UCSD-AML1 (cell line): Measurements from ENCODE around the gene HEXIM2.
"Not testable (repeated sequence)": the region's sequence is repeated elsewhere in the genome, so short reads cannot be mapped to it uniquely, and the experiment has no call there.

Experiments
- DNase-seq: peaks from one replicate; lab custom pipeline; 2025; ENCODE audit not compliant: unreplicated experiment; lab: John Stamatoyannopoulos, UW

HEXIM2 gene

DNA sequence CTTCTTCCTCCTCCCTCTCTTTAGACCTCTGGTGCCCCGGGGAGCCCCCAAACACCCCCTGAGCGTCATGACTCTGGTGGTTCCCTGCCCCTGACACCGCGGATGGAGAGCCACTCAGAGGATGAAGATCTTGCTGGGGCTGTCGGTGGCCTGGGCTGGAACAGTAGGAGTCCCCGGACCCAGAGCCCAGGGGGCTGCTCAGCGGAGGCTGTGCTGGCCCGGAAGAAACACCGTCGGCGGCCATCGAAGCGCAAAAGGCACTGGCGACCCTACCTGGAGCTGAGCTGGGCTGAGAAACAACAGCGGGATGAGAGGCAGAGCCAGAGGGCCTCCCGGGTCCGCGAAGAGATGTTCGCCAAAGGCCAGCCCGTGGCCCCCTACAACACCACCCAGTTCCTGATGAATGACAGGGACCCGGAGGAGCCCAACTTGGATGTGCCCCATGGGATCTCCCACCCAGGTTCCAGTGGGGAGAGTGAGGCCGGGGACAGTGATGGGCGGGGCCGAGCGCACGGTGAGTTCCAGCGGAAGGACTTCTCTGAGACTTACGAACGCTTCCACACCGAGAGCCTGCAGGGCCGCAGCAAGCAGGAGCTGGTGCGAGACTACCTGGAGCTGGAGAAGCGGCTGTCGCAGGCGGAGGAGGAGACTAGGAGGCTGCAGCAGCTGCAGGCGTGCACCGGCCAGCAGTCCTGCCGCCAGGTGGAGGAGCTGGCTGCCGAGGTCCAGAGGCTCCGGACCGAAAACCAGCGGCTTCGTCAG lies 7.5 kb downstream of the HEXIM2 start:
- DNase-seq = no peak

DNA sequence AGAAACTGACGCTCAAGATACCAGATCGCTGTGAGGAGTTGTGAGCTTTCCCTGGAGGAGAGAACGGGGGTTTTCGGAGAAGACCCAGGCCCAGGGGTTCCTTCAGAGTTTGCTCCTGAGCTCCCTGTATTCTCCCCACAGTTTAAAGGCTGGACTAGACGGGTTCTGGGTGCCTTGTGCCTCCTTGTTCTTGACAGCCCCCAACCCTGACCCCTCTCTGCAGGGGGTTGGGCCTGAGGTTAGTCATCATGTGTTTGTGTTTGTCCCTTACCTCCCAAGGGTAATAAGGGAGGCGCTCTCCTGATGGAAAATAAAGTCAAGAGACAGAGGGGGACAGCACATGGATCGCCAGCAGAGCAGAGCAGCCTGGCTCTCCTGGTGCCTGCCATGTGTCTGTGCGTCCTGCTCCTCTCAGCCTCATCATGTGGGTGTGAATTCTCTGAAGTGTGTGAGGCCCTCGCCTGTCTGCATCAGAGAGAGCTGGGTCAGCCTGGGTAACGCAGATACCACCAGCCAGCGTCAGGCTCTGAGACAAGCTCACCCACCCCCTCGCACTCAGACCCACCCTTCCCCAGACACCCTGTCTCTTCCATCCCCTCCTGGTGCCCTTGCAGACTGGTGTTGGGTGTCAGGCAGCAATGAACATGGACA lies 8.7 kb downstream of the HEXIM2 start:
- no peak for DNase-seq

DNA sequence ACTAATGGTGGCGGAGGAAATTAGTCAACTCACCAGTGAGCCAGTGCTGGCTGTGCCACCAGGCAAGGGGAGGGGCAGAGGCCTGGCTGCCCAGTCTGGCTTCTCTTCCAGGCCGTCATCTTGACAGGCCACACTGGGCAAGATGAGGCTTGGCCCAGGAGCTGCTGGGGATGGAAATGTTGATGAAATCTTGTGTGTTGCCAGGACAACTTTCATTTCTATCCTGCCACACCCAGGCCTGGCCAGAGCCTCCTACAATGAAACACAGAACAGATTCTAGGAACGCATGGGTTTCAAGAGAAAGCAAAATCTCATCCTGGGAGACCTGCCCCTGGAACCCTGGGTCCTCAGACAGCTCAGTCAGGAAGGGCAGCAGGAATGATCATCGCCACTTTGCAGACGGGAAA lies 9.3 kb downstream of the HEXIM2 start:
- peak; percentile 57 for DNase-seq

DNA sequence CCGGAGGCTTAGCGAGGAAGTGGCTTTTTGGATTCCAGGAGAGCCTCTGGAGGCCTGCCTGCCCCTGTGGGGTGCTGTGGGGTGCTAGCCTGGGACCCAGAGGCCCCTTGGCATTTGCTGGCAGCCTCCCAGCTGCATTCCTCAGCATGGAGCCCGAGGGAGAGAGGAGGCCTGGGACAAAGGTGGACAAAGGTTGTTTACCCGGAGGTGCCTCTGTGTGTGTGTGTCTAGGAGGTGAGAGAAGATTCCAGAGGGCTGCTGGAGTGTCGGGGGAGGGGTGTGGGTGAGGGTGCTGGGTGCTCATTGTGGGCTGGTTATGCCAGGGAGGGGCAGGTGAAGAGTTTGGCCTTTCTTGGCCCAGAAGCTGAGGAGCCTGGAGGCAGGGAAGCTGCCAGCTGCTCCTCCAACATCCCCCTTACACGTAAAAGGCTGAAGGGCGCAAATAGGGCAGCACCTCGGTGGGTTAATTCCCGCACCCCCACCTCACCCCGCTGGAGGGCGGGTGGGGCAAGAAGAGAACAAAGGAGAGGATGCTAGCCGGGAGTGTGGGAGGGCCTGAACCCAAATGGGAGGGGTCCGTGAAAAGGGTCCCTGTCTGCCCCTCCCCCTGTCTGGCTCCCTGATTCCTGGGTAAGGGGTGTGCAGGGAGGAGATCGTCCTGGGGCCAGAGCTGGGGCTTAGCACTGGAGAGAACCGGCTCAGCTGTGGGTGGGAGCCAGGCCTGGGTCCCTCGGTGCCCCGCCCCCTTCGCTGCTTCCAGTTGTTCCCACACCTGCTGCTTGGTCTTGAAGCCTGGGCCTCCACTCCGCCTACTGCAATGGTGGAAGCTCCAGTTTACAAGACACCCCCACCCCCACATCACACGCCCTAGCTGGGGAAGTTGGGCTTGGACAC lies 9.9 kb downstream of the HEXIM2 start:
- peak; percentile 57 for DNase-seq

DNA sequence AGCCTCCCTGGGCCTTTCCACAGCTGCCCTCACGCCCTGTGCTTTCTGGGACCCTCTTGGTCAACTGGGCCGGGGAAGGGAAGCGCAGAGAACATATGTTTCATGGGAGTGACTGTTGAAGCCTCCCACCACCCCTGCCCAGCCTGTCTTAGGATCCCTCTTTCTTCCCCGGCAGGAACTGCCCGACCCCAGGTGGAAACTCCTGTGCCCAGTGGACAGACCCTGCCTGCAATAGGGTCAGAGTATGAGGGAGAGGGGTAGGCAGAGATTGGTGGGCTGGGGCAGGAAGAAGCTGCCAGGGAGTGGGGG lies 10.5 kb downstream of the HEXIM2 start:
- DNase-seq = no peak

DNA sequence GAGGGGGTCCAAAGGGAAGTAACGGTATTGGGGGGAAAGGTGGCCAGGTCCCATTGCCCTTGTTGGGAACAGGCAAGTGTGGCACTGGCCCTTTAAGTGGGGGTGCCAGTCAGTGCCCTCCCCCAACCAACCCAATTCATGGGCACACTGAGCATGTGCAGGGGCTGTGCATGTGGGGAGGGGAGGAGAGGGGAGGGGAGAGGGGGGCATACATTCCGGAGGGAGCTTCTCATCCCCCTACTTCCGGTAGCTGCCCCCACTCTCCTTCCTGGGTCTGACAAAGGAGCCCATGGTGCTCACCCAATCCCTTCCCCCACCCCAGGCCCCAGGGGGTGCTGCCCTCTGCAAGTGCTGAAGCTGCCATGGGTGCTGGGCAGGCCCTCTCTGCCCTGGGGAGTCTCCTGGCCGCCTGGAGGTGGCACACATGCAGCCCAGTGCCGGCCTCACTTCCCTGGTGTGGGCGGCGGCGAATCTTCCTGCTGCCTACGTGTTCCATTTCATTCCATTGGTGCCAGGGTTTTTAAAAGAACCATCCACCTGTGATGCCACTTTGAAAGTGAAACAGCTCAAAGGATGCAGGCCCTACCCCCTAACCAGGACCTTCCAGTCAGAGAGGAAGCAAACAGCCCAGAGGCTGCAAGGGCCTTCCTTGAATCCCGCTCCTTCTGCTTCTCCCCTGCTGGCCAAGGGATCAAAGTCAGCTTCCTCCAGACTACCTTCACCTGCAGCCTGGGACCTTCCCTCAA lies 11.0 kb downstream of the HEXIM2 start:
- peak; percentile 83 for DNase-seq

DNA sequence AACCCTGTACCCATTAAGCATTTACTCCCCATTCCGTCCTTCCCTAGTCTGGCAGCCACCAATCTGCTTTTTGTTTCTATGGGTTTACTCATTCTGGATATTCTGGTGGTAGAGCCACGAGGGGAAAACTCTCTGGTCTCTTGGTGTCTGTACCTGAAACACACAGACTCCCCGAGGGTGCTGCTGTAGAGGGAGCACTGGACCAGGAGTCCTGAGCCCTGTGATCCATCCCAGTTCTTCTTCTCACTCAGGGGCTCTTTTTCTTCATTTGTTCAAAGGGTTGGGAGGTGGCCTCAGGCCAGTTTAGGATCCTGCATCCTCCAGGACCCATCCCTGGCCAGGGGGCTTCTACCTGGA lies 14.1 kb downstream of the HEXIM2 start:
- no peak for DNase-seq

DNA sequence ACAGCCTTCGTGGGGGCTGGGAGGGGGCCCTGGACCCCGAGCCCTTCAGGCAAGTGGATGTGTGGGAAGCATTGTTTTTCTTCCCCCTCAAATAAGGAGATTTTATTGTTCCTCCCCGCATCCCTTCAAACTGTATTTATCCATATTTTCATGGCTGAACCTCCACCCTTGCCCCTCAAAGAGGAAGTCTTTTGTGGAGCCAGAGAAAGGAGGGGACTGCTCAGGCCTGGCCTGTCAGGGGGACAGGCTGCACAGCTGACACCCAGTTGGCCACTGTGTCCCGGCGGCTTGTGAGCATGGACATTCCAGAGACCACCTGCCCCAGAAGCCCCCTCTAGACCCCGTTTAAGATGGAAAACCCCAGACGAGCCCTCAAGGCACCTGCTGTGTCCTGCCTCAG lies 15.9 kb downstream of the HEXIM2 start:
- DNase-seq = no peak

DNA sequence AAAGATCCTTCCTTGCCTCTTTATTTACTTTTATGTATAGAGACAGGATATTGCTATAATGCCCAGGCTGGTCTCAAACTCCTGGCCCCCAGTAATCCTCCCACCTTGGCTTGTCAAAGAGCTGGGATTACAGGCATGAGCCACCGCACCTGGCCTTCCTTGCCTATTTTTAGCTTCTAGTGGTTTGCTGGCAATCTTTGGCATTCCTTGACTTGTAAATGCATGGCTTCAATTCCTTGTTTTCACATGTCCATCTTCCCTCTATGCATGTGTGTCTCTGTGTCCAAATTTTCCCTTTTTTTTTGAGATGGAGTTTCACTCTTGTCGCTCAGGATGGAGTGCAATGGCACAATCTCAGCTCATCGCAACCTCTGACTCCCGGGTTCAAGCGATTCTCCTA lies 22.5 kb downstream of the HEXIM2 start:
- no peak for DNase-seq

DNA sequence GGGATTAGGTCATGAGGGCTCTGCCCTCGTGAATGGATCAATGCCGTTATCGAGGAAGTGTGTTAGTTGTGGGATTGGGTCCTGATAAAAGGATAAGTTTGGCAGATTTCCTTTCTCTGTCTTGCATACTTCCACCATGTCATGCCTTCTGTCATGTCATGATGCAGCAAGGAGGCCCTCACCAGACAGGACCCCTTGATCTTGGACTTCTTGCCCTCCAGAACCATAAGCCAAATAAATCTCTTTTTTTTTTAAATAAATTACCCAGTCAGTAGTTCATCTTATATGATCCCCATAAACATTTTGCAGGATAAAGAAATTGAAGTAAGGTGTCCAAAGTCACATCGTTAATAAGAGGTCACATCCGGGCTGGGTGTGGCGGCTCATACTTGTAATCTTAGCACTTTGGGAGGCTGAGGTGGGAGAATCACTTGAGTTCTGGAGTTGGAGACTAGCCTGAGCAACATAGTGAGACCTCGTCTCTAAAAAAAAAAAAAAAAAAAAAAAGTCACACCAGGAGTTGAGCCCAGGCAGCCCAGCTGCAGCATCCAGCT lies 25.2 kb downstream of the HEXIM2 start:
- no peak for DNase-seq

DNA sequence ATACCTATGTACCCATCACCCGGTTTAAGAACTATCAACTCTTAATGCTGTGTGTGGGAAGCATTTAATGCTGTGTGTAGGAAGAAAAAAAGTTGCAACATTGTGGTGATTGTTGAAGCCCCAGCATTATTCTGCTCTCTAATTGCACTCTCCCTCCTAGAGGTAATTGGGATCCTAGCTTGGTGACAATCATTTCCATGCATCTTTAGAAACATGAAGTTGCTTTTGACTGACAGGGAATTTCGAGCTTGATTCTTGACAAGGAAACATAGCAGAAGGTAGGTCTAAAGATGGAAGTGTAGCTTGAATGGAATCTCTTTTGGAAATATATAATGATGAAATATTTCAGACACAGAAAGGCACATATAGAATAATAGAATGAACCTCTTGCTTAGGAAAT lies 27.3 kb downstream of the HEXIM2 start:
- no peak for DNase-seq

DNA sequence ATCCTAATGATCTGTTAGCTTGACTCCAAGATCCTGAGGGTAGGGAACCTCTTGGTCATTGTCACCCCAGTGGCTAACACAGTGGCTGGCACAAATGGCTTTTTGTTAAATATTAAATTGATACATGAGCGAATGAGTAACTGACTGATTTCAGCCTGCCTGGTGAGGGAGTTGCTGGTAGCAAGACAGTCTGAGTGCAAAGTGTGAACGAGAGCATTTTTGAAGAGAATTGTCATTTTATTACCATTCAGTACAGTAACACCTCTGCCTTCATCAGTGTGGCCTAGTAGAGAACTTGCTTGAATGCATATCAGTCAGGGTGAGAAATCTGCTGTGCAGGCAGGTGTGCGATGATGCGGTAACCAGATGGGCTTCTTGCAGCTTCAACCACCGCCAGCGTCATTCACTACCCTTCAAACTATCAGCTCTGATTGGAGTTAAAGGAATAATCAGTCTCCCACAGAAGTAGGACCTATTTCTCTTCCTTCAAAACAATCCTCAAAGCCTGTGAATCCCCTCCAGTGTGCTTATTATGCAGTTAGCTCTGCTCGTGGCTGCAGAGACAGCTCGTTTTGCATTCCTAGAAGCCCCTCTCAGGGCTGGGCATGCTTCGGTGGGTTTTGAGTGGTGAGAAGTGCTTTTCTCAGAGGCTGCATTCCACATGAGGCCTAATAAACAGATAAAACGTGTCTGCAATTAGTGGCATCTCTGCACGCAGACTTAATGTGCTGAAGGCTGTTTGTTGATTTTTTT lies 29.0 kb downstream of the HEXIM2 start:
- no peak for DNase-seq

DNA sequence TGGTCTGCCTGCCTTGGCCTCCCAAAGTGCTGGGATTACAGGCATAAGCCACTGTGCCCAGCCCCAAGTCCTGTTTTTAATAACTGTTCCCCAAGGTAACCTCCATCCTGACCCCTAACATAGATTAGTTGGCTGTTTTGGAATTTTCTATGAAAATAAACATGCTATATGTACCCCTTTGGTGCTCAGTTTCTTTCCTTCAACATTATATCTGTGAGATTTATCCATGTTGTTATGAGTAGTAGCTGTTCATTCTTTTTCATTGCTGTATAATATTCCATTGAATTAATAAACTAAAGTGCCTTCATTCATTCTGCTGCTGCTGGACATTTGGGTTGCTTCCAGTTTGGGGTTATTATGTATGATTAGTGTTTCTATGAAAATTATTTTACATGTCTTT lies 33.7 kb downstream of the HEXIM2 start:
- no peak for DNase-seq

DNA sequence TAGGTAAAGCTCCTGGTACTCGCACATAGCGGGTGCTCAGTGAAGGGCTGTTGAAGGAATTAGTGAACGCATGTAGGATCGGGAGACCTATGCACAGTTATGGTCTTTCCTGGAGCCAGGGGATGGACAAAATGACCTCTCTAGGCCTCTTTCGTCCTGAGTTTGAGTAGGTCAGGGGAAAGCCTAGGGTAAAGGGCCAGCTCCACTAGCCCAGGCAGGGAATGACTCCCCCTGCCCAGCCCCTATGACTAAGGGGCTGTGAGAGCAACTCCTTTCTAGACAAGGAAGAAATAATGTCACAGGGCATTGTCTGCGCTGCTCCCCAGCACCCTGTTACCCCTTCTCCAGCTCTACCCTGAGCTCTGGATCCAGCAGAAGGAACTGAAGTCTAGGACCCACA lies 35.4 kb downstream of the HEXIM2 start:
- no peak for DNase-seq

DNA sequence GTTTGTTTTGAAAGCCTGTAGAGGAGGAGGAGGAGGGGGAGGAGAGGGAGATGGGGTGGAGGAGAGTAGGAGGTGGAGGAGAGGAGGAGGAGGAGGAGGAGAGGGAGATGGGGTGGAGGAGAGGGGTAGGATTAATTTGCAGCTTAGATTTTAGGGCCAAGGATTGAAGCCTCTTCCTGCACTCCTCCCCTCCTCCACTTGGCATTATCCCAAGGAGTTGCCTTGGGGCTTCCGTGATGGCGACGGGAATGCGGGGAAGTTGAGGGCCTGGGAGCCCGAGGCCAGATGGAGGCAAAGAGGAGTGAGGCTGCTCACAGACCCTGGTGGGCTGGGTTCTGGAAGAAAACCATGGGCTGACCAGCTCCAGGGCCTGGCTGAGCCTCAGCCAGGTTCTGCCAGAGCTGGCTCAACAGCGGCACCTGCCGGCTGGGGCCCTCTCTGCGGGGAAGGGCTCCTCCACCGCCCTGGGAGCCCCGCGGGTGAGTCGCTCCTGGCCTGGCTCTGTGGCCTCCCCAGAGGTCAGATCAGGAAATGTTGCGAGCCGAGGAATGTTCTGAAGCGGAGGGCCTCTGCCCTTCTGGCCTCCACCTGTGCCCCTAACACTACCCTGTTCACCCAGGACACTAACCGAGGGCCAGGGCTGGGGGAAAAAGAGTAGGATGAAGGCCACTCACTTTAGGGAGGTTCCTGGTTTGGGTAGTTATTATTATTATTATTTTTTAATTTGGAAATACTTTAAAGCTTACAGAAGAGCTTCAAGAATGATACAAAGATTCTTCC lies 36.1 kb downstream of the HEXIM2 start:
- peak; percentile 93 for DNase-seq

DNA sequence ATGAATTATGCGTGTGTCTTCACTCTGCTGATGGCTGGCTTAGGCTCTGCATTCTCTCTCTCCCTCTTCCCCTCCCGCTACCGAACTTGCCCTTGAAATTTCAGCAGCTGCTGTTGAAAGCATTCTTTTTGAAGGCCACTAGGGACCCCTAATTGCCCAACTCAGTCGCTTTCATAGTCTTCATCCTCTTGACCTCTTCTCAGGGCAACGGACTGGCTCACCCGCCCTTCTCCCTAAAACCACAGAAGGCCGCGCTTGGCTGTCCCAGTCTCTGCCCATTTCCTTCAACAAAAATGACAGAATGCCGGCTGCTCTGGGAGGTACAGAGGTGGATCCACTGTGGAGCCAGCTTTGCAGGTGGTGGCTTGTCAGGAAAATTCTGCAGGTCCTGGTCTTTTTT lies 39.0 kb downstream of the HEXIM2 start:
- DNase-seq = peak; percentile 36

DNA sequence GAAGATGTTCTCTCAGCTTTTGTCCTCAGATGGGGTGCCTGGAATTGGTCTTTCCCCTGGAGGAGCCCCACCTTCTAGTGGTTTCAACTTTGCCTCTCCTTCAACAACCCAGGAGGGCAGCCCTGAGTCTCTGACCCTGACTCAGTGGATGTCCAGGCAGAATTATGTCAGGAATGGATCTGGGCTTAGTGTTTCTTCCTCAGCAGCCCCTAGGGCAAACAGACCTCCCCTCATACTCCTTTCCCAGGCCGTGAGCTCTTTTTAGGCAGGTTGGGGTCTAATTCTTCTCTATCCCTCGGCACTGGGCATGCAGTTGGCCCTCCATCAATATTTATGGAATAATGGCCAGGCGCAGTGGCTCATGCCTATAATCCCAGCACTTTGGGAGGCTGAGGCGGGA lies 39.8 kb downstream of the HEXIM2 start:
- no peak for DNase-seq

DNA sequence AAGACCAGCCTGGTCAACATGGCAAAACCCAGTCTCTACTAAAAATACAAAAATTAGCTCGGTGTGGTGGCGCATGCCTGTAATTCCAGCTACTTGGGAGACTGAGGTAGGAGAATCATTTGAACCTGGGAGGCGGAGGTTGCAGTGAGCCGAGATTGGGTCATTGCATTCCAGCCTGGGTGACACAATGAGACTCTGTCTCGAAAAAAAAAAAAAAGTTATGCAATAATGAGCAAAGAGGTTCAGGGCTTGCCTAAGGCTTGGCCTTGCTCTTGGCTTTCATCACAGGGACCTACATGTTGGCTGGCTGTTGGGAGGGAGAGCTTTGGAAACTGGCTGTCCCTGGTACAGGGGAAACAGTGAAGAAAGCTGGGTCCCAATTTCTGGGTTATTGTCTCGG lies 40.2 kb downstream of the HEXIM2 start:
- DNase-seq = not testable (repeated sequence)

DNA sequence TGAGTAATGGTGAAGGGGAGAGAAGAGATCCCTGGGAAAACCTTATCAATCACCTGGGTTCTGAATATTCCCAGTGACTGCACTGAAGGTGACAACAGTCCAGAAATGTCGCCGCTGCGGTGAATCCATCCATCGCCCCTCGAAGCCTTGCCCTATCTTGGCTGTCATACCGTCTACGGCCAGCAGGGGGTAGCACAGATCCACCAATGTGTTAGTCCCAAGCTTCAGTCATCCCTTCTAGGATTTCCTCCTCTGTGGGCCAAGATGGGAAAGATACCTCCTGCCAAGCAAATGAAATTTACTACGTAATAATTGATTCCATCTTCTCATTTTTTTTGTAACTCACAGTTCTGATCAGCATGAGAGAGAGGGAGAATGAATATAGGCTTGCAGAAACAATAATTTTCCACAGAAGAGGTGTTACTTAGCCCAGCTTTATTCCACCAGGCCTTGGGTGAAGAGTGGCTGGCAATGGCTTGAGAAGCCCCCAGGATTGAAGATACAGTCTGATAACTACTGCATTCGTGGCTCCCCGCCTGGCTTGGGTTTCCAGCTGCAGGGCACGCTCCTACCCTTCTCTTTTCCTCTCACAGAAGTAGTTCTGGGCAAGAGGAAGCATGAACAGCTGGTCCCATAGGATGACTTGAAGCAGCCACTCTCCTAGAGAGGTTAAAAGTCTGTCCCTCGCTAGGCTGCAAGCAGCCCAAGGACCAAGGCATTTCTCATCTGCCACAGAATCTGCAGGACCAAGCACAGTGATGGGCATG lies 57.4 kb downstream of the HEXIM2 start:
- peak; percentile 77 for DNase-seq
